Activated B cell treated with CpG ODN at 0.5 μM for 24 hours (primary cell): Measurements from ENCODE around the gene HPSE2. TPM values are rescaled to one million over a fixed set of nuclear protein-coding genes. Genes with fewer than 3 reads are reported as not detected.

ENCODE experiments used
- ATAC-seq: fragments of 200-7000 bp; cut with Tn5 transposase; one replicate; pipeline ENCODE4 v1.10.0; 2021; ENCODE audit warnings: low read depth, mild to moderate bottlenecking, moderate library complexity
- CTCF ChIA-PET: fragments of 350-600 bp; sonication (Branson Sonifier 250); formaldehyde crosslinking; loops from one replicate; lab custom pipeline; 2021; ENCODE audit warnings: antibody characterized with exemption; lab: Charles Lee
- POLR2A ChIA-PET: fragments of 350-600 bp; sonication (Branson Sonifier 250); formaldehyde crosslinking; loops from one replicate; lab custom pipeline; 2021; ENCODE audit warnings: antibody characterized with exemption; lab: Charles Lee
- DNase-seq: peaks from one replicate; pipeline ENCODE4 v3.0.0; 2022
- H3K27ac Mint-ChIP-seq: one replicate; pipeline ENCODE4 v1.8.0; 2020; ENCODE audit warnings: mixed read lengths
- H3K27me3 Mint-ChIP-seq: one replicate; pipeline ENCODE4 v1.8.0; 2021; ENCODE audit warnings: mixed read lengths
- H3K36me3 Mint-ChIP-seq: one replicate; pipeline ENCODE4 v1.8.0; 2021; ENCODE audit warnings: low read depth, mixed read lengths
- H3K4me1 Mint-ChIP-seq: one replicate; pipeline ENCODE4 v1.8.0; 2021; ENCODE audit warnings: mixed read lengths
- H3K4me3 Mint-ChIP-seq: one replicate; pipeline ENCODE4 v1.8.0; 2020; ENCODE audit warnings: mild to moderate bottlenecking, mixed read lengths
- H3K9me3 Mint-ChIP-seq: one replicate; pipeline ENCODE4 v1.8.0; 2020; ENCODE audit warnings: mixed read lengths
- intact Hi-C: fragments of 100-400 bp; cut with micrococcal nuclease; formaldehyde crosslinking; loops from one replicate; pipeline ENCODE4 v1.15.1; 2024
- total RNA-seq: library from RNA; stranded (reverse); gene quantifications from 2 replicates; pipeline ENCODE4 v1.2.3, GENCODE V29; 2022
- TF ChIP-seq, protein P1 (sequence below): fragments of 200-600 bp; IDR thresholded peaks from one replicate; pipeline ENCODE4 v1.8.0; 2022; ENCODE audit warnings: antibody characterized with exemption, mild to moderate bottlenecking

The HPSE2 gene
- total RNA-seq, 1 donor from 2014 or later, result not detected

DNA sequence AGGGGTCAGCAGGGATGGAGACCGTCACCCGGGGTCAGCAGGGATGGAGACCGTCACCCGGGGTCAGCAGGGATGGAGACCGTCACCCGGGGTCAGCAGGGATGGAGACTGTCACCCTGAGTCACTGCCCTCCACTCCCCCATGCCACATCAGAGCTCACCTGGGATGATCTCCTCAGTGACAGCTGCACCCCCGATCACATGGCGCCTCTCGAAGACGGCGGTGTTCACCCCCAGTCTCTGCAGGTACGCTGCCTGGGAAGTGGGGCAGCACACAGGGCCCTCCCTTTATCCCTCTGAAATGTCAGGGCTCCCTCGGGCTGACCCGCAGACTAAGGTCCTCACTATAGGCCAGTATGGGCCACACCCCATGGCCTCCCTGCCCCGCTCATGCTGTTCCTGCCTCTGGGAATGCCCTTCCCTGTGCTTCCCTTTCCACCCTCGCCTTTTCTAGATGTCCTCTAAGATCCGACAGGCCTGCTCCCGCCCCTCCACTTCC is 827.9 kb downstream of the HPSE2 start:
- Mint-ChIP-seq H3K27me3 (no peaks in the 10 kb centered on the region), H3K27ac (no peak overlapping the region), H3K4me3 (no peak overlapping the region), H3K36me3 (no peaks in the 10 kb centered on the region), H3K4me1 (peaks cover 4% of the 10 kb centered on the region), H3K9me3 (no peaks in the 10 kb centered on the region)
- TF ChIP-seq, protein P1, sequence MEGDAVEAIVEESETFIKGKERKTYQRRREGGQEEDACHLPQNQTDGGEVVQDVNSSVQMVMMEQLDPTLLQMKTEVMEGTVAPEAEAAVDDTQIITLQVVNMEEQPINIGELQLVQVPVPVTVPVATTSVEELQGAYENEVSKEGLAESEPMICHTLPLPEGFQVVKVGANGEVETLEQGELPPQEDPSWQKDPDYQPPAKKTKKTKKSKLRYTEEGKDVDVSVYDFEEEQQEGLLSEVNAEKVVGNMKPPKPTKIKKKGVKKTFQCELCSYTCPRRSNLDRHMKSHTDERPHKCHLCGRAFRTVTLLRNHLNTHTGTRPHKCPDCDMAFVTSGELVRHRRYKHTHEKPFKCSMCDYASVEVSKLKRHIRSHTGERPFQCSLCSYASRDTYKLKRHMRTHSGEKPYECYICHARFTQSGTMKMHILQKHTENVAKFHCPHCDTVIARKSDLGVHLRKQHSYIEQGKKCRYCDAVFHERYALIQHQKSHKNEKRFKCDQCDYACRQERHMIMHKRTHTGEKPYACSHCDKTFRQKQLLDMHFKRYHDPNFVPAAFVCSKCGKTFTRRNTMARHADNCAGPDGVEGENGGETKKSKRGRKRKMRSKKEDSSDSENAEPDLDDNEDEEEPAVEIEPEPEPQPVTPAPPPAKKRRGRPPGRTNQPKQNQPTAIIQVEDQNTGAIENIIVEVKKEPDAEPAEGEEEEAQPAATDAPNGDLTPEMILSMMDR, result no peak
- DNase-seq, result no peak
- no peak for ATAC-seq
- ChIA-PET POLR2A (no interaction called here), CTCF (no interaction called here)
- intact Hi-C loops, result no loop called here

Other genes with a start within 250 kb of the HPSE2 start
- gene CNNM1, start 93.5 kb upstream of the HPSE2 start, total RNA-seq, result 0.02 TPM in 1 of 2 replicates, not detected in the other
- gene GOT1, start 194.8 kb upstream of the HPSE2 start, total RNA-seq, result 30.1 and 31.4 TPM in 2 replicates